Sigmoid colon (tissue), 7 donors: ENCODE results near the gene PGAP6. TPM values are rescaled to one million over a fixed set of nuclear protein-coding genes. Genes with fewer than 3 reads are reported as not detected.
"Not testable (repeated sequence)": the region's sequence is repeated elsewhere in the genome, so short reads cannot be mapped to it uniquely, and the experiment has no call there.

Experiments
- DNase-seq: peaks from one replicate; pipeline ENCODE4 v3.0.0-alpha.2; 2019
- H3K27ac ChIP-seq, 4 donors: fragments of 200-600 bp; sonication (generic); one replicate each; pipeline ENCODE4 v1.5.1; 2016 to 2019; ENCODE audit warnings: mild to moderate bottlenecking in 1 of 4
- H3K27me3 ChIP-seq, 3 donors: fragments of 200-600 bp; sonication (generic); one replicate each; pipeline ENCODE4 v1.5.1; 2019; ENCODE audit warnings: mild to moderate bottlenecking in 1 of 3
- H3K36me3 ChIP-seq, 4 donors: fragments of 200-600 bp; sonication (generic); one replicate each; pipeline ENCODE4 v1.5.1; 2016 to 2019
- H3K4me1 ChIP-seq, 4 donors: fragments of 200-600 bp; sonication (generic); one replicate each; pipeline ENCODE4 v1.5.1; 2017 to 2019
- H3K4me3 ChIP-seq, 4 donors: fragments of 200-600 bp; sonication (generic); one replicate each; pipeline ENCODE4 v1.5.1; 2017 to 2019; ENCODE audit warnings: mild to moderate bottlenecking in 2 of 4, moderate library complexity in 1 of 4
- H3K9me3 ChIP-seq, 4 donors: fragments of 200-600 bp in 3 of 4; sonication (generic) in 3 of 4; one replicate each; pipeline versions ENCODE4 v1.5.1 to v1.6.1; 2013 to 2019
- CTCF ChIP-seq, 4 experiments: fragments of 450-650 bp in 3 of 4; fragments of 200-600 bp in 1 of 4; IDR thresholded peaks; one replicate each; pipeline ENCODE4 v1.5.1; 2016 to 2019; ENCODE audit warnings: antibody characterized with exemption in 4 of 4, mild to moderate bottlenecking in 3 of 4, moderate library complexity in 2 of 4
- EP300 ChIP-seq, 4 donors: sonication (generic); formaldehyde crosslinking; IDR thresholded peaks; one replicate each; pipeline ENCODE4 v1.6.1; 2017; ENCODE audit warnings: antibody characterized with exemption in 4 of 4
- POLR2A ChIP-seq, 2 donors: fragments of 450-650 bp; IDR thresholded peaks; one replicate each; pipeline ENCODE4 v1.6.1; 2016; ENCODE audit warnings: antibody characterized with exemption in 2 of 2, mild to moderate bottlenecking in 2 of 2, moderate library complexity in 2 of 2
- POLR2AphosphoS5 ChIP-seq, 4 donors: sonication (generic); formaldehyde crosslinking; IDR thresholded peaks; one replicate each; pipeline ENCODE4 v1.6.1; 2017; ENCODE audit warnings: antibody characterized with exemption in 4 of 4
- WGBS, 2 donors: extraction: QIAGEN DNeasy Blood & Tissue Kit; methylation state at CpG; one replicate each; pipeline ENCODE4 v1.1.7; 2013; 5-methylcytosine and 5-hydroxymethylcytosine counted together
- intact Hi-C: fragments of 100-400 bp; cut with DNase I; formaldehyde crosslinking; loops from one replicate; pipeline ENCODE4 v1.15.1; 2023
- polyA plus RNA-seq, 3 donors: library from polyadenylated mRNA; stranded (reverse); fragments of 200-250 nt; gene quantifications; one replicate each; pipeline ENCODE4 v1.2.3, GENCODE V29; 2013
- total RNA-seq, 4 donors: library from RNA; depleted of rRNA; stranded (reverse); fragments of >200 nt; gene quantifications; one replicate each; pipeline ENCODE4 v1.1.0, GENCODE V29; 2016
- donor health status: healthy with polysubstance abuse.
- donor health status: Bipolar disorder and iron deficiency.
- donor health status: healthy.

Gene PGAP6
- total and polyA plus RNA-seq, 7 donors, result 20.7 to 109 (median 26.6) TPM

DNA sequence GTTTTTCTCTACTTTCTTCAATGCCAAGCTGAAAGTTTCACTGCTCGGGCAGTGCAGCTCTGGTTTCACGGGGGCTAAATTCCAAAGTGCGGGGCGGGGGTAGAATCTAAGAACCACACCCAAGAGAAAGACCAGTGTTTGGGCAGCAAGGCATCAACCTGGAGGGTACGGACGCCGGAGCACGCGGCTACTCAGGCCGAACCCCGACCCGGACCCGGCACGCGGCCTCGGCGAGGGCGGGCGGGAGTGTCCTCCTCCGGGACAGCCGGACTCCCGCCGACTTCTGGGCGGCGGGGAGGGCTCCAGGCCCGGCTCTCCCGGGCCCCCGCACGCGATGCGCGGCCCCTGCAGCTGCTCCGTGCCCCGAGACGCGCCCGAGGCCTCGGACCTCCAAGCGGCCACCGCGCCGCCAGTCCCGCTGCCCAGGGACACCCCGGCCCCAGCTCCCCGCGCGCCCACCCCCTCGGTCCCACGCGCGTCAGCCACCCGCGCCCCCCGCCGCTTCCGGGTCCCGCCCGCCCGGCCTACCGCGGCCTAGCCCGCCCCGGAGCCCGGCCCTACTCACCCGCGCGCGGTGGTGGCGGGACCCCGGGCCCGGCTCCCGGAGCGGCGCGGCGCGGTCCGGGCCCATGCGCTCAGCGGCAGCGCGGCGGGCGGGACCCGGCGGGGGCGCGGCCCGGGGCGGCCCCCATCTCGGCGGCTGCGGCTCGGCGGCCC lies 29.8 kb downstream of the PGAP6 start:
- Histone ChIP-seq H3K9me3 (no peaks in the 10 kb centered on the region), H3K27ac (peak overlapping the region; percentile 70 to 83 (median 72)), H3K36me3 (peaks cover 0 to 5% (median under 1%) of the 10 kb centered on the region in 4 donors), H3K4me3 (peak overlapping the region; percentile 47 to 86 (median 81)), H3K27me3 (no peaks in the 10 kb centered on the region), H3K4me1 (peaks cover 0 to 17% (median 13%) of the 10 kb centered on the region in 4 donors)
- 1% methylated on average over 95 of the region's 95 CpGs for WGBS, 2 donors
- TF ChIP-seq CTCF (IDR thresholded peaks at IDR 0.05) (no peak), EP300 (IDR thresholded peaks at IDR 0.05) (no peak), POLR2A (IDR thresholded peaks at IDR 0.05) (no peak), POLR2AphosphoS5 (IDR thresholded peaks at IDR 0.05) (no peak)
- DNase-seq, result no peak
- intact Hi-C loops, result loop anchor here (2.0 kb wide), 3 partner anchors 49 to 117 kb away; partner anchors contain the start of genes DECR2, FAM234A and RGS11

DNA sequence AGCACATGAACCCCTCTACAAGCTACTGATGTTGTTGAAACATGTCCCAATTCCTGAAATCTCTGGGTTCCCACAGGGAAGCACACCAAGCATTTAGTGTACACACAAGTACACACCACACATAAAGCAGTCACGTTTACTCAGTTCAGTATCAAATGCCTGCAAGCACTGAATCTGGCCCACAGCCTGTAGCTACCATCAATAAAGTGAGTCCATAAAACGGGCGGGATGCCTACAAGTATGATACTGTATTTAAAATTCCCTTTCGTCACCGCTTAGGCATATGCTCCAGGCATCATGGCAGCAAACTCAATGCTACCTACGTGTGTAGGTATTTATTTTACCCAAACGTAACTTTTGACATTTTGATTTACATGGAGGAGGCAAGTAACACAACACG lies 31.6 kb downstream of the PGAP6 start:
- H3K27me3 ChIP-seq, result no peaks in the 10 kb centered on the region
- DNase-seq, result no peak
- no peaks in the 10 kb centered on the region for H3K9me3 ChIP-seq
- 26 to 70% methylated on average over 8 of the region's 8 CpGs for WGBS, 2 donors
- peaks cover 0 to 17% (median 13%) of the 10 kb centered on the region in 4 donors for H3K4me1 ChIP-seq
- peaks cover 0 to 21% (median 3%) of the 10 kb centered on the region in 4 donors for H3K36me3 ChIP-seq
- TF ChIP-seq POLR2AphosphoS5 (IDR thresholded peaks at IDR 0.05), result no peak
- TF ChIP-seq CTCF (IDR thresholded peaks at IDR 0.05), result no peak
- no peak for TF ChIP-seq EP300 (IDR thresholded peaks at IDR 0.05)
- no peak for TF ChIP-seq POLR2A (IDR thresholded peaks at IDR 0.05)
- intact Hi-C loops, result loop anchor here (2.0 kb wide), 1 partner anchor 75 kb away; the partner anchor contains the start of gene RGS11
- no peak overlapping the region for H3K27ac ChIP-seq
- H3K4me3 ChIP-seq, result no peak overlapping the region

DNA sequence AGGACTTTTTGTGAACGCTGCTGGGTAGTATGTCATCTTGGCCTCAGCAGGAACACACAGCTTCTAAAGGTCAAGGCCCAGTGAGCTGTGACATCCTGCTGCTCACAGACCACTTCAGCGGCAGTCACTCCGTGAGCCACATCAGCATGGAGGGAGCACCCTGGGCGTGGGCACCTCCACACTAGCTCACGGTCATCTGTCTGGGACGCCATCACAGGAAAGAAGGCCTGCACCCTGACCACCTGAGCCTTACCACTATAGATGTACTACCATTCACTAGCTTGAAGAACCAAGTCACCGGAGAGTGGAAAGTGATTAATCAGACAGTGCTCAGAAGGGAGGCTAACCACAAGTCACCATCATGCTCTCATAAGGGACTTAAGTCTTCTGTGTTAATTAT lies 32.6 kb downstream of the PGAP6 start:
- no peaks in the 10 kb centered on the region for H3K27me3 ChIP-seq
- peaks cover 0 to 17% (median 13%) of the 10 kb centered on the region in 4 donors for H3K4me1 ChIP-seq
- intact Hi-C loops, result no loop called here
- TF ChIP-seq POLR2AphosphoS5 (IDR thresholded peaks at IDR 0.05) (no peak), POLR2A (IDR thresholded peaks at IDR 0.05) (no peak), EP300 (IDR thresholded peaks at IDR 0.05) (no peak), CTCF (IDR thresholded peaks at IDR 0.05) (no peak)
- DNase-seq, result no peak
- H3K4me3 ChIP-seq, result no peak overlapping the region
- H3K27ac ChIP-seq, result no peak overlapping the region
- 80 to 95% methylated on average over 7 of the region's 7 CpGs for WGBS, 2 donors
- H3K9me3 ChIP-seq, result no peaks in the 10 kb centered on the region
- H3K36me3 ChIP-seq, result peaks cover 0 to 31% (median 3%) of the 10 kb centered on the region in 4 donors

DNA sequence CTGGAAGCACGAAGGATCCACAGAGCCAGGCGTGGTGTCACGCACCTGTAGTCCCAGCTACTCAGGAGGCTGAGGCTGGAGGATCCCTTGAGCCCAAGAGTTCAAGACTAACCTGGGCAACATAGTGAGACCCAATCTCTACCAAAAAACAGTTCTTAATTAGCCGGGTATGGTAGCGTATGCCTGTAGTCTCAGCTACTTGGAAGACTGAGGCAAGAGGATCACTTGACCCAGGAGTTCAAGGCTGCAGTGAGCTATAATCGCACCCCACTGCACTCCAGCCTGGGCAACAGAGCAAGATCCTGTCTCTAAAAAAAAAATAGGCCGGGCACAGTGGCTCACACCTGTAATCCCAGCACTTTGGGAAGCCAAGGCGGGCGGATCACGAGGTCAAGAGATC lies 33.3 kb downstream of the PGAP6 start:
- H3K9me3 ChIP-seq, intact Hi-C loops, H3K27ac ChIP-seq, DNase-seq, H3K27me3 ChIP-seq, H3K4me3 ChIP-seq: not testable (repeated sequence)
- WGBS, 2 donors, result 95 to 96% methylated on average over 10 of the region's 10 CpGs
- Histone ChIP-seq H3K4me1 (peaks cover 0 to 15% (median 12%) of the 10 kb centered on the region in 4 donors), H3K36me3 (peaks cover 0 to 34% (median 3%) of the 10 kb centered on the region in 4 donors)

DNA sequence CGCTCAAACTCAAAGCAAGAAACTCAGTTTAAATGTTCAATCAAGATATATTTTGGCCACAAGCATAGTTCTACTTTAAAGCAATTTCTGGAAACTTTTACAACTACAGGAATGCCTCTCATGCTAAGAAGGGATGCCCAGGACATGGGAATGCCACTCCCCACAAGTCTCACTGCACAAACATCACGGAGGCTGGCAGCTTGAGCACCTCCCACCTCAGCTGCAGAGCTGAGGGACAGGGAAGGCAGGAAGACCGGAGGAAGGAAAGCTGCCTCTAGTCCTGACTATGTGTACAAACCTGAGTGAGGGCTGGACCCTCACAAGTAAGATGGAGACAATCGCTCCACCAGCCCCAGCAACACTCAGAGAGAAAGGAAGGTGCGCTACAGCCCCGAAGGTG lies 34.6 kb downstream of the PGAP6 start:
- H3K36me3 ChIP-seq, result peaks cover 0 to 34% (median 3%) of the 10 kb centered on the region in 4 donors
- H3K27ac ChIP-seq, result no peak overlapping the region
- intact Hi-C loops, result no loop called here
- 90 to 93% methylated on average over 6 of the region's 6 CpGs for WGBS, 2 donors
- H3K4me3 ChIP-seq, result no peak overlapping the region
- no peaks in the 10 kb centered on the region for H3K9me3 ChIP-seq
- H3K4me1 ChIP-seq, result peaks cover 0 to 11% (median 10%) of the 10 kb centered on the region in 4 donors
- no peak for DNase-seq
- H3K27me3 ChIP-seq, result no peaks in the 10 kb centered on the region
- TF ChIP-seq POLR2A (IDR thresholded peaks at IDR 0.05) (no peak), POLR2AphosphoS5 (IDR thresholded peaks at IDR 0.05) (no peak), CTCF (IDR thresholded peaks at IDR 0.05) (no peak), EP300 (IDR thresholded peaks at IDR 0.05) (no peak)
